AG10803 (cell line): ENCODE results near the gene PRMT1.
"Not testable (repeated sequence)": the region's sequence is repeated elsewhere in the genome, so short reads cannot be mapped to it uniquely, and the experiment has no call there.

Experiments
- DNase-seq: peaks from one replicate; pipeline ENCODE4 v3.0.0; 2010; ENCODE audit warnings: low read depth
- H3K4me3 ChIP-seq: 2 replicates; pipeline ENCODE4 v1.5.1; 2011; ENCODE audit warnings: mild to moderate bottlenecking, low read length, control low read depth
- TF ChIP-seq, protein P1 (sequence below): conservative IDR thresholded peaks from 2 replicates; pipeline ENCODE4 v1.5.1; 2011; ENCODE audit warnings: mild to moderate bottlenecking, low read length, control low read depth, inconsistent platforms

Gene PRMT1

DNA sequence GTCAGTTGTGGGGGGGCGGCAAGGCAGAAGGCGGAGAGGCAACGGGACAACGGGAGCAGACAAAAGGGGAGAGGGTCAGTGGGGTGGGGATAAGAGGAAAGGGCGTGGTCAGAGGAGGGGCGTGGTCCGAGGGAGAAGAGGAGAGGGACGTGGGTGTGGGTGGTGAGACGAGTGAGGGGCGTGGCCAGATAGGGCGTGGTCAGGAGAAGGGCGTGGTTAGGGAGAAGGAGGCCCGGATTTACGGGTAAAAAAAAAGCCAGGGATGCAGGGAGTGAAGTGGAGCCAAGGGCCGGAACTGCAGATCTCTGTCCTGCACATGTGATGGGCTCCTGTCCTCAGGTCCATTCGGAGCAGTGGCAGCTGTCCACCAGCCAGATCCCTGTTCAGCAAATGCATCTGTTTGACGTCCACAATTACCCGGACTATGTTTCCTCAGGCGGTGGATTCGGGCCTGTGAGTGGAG, 35.4 kb downstream of the PRMT1 start:
- peak overlapping the region; percentile 47 for H3K4me3 ChIP-seq
- TF ChIP-seq, protein P1, sequence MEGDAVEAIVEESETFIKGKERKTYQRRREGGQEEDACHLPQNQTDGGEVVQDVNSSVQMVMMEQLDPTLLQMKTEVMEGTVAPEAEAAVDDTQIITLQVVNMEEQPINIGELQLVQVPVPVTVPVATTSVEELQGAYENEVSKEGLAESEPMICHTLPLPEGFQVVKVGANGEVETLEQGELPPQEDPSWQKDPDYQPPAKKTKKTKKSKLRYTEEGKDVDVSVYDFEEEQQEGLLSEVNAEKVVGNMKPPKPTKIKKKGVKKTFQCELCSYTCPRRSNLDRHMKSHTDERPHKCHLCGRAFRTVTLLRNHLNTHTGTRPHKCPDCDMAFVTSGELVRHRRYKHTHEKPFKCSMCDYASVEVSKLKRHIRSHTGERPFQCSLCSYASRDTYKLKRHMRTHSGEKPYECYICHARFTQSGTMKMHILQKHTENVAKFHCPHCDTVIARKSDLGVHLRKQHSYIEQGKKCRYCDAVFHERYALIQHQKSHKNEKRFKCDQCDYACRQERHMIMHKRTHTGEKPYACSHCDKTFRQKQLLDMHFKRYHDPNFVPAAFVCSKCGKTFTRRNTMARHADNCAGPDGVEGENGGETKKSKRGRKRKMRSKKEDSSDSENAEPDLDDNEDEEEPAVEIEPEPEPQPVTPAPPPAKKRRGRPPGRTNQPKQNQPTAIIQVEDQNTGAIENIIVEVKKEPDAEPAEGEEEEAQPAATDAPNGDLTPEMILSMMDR: no peak
- DNase-seq: peak; percentile 79

DNA sequence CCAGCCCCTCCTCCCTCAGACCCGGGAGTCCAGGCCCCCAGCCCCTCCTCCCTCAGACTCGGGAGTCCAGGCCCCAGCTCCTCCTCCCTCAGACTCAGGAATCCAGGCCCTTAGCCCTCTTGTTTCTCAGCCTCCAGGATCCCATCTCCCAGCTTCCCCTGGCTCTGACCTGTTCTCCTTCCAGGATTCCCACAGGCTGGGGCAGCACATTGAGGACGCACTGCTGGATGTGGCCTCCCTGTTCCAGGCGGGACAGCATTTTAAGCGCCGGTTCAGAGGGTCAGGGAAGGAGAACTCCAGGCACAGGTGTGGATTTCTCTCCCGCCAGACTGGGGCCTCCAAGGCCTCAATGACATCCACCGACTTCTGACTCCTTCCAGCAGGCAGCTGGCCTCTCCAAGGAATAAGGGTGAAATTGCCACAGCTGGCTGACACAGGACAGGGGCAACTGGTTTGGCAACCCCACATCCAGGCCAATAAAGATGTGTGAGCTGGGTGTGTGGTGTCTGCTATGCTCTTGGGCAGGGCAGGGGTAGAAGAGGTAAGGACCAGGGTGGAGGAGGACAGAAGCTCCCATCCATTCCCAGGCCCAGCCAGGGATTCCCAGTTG, 36.3 kb downstream of the PRMT1 start:
- DNase-seq: no peak
- no peak overlapping the region for H3K4me3 ChIP-seq
- TF ChIP-seq, protein P1: no peak

DNA sequence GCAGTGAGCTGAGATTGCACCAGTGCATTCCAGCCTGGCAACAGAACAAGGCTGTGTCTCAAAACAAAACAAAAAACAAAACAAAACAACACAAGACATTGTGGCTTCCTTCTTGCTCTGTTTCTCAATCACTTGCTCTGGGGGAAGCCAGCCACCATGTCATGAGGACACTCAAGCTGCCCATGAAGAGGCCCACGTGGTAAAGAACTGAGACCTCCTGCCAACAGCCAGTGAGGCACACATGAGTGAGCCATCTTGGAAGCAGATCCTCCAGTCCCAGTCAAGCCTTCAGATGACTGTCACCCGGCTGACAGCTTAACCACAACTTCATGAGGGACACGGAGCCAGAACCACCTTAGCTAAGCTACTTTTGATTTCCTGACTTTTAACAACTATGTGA, 39.1 kb downstream of the PRMT1 start:
- no peak for DNase-seq
- H3K4me3 ChIP-seq: no peak overlapping the region
- TF ChIP-seq, protein P1: no peak

DNA sequence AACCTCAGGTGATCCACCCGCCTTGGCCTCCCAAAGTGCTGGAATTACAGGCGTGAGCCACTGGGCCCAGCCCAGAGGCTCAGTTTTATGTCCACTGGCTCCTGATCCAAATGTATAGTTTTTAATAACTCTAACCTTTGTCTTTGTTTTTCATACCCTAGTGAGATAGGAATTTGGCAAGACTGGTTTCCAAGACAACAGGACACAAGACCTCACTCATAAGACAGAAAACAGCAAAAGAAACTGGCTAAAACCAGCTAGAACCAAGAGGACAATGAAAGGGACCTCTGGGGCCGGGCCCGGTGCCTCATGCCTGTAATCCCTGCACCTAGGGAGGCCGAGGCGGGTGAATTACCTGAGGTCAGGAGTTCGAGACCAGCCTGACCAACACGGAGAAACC, 41.4 kb downstream of the PRMT1 start:
- TF ChIP-seq, protein P1: no peak
- no peak overlapping the region for H3K4me3 ChIP-seq
- peak; percentile 28 for DNase-seq

DNA sequence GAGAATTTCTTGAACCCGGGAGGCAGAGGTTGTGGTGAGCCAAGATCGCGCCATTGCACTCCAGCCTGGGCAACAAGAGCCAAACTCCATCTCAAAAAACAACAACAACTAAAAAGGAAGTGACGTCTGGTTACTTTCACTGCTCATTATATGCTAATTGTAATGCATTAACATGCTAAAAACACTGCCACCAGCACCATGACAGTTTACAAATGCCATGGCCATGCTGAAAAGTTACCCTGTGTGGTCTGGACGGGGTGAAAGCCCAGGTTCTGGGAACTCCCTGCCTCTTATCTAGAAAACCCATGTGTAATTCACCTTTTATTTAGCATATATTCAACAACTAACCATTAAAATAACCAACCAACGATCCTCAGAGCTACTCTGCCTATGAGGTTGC, 41.9 kb downstream of the PRMT1 start:
- TF ChIP-seq, protein P1: no peak
- H3K4me3 ChIP-seq: no peak overlapping the region
- no peak for DNase-seq

DNA sequence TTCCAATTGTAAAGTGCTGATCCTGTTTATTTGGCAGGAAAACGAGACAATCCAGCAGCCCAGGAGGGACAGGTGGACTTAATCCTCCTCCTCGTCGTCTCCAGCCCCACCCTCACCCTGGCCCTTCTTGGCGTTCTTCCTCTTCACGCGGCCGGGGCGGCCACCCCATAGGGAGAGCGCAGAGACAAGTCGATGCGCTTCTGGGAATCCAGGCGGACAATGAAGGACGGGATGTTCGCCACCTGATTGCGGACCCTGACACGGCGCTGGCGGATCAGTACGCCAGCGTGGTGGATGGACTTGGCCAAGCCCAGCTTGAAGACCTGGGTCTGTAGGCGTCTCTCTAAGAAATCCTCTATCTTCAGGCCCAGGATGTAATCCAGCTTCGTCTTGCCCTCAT, 42.3 kb downstream of the PRMT1 start:
- DNase-seq, H3K4me3 ChIP-seq: not testable (repeated sequence)

DNA sequence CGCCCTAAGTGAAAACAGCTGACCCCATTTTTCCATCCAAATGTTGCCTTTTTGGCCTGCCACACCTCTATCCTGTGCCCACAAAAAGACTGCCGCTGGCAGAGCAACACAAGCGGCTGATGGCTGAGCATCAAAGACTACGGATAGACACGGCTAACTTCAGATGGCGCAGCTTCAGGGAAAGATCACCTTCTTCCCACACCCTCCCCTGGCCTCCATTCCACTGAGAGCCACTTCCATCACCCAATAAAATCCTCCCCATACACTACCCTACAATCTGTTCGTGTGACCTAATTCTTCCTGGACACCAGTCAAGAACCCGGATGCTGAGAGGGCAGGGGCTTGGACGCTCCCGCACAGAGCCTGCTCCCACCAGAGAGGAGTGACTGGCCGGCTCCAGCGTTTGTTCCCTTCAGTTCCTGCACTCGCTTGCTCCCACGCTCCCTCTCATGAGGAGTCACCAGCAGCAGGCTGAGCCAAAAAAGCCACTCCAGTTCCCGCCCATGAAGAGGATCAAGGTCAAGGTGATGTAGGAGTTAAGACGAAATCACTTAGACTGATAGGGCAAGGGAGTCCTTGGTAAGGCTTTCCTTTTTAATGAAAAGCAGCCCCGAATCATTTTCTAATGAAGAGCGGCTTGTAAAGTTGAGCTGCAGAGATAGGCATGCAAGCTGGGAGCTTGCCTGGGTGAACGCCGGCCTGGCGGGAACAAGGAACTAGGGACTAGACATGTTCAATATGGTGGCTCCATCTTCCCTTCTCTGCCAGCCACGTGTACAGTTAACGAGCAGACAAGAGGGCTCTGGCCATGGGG, 50.4 kb downstream of the PRMT1 start:
- DNase-seq: peak; percentile 35
- TF ChIP-seq, protein P1: no peak
- H3K4me3 ChIP-seq: no peak overlapping the region
